HepG2 (cell line): ENCODE results near the gene NUP133. TPM values are rescaled to one million over a fixed set of nuclear protein-coding genes. Genes with fewer than 3 reads are reported as not detected.

Source experiments
- ARNT2 ChIP-seq: sonication (generic); formaldehyde crosslinking; IDR thresholded peaks from 2 replicates; pipeline ENCODE4 v1.8.0; 2022; ENCODE audit warnings: mild to moderate bottlenecking, low read depth, missing genetic modification reagents, moderate library complexity
- FOXO1 ChIP-seq: sonication (generic); formaldehyde crosslinking; IDR thresholded peaks from 2 replicates; pipeline ENCODE4 v1.4.0; 2020; ENCODE audit warnings: missing genetic modification reagents
- HDAC2 ChIP-seq: sonication (generic); formaldehyde crosslinking; IDR thresholded peaks from 2 replicates; pipeline ENCODE4 v1.4.0; 2020; ENCODE audit warnings: missing genetic modification reagents
- HNRNPUL1 ChIP-seq: fragments of 200-400 bp; formaldehyde crosslinking; IDR thresholded peaks from 2 replicates; pipeline ENCODE4 v1.6.1; 2017; ENCODE audit warnings: low read depth, mild to moderate bottlenecking, low read length, moderate library complexity
- REPIN1 ChIP-seq: sonication (generic); formaldehyde crosslinking; IDR thresholded peaks from 2 replicates; pipeline ENCODE4 v1.8.0; 2022; ENCODE audit warnings: missing genetic modification reagents, low read depth, mild to moderate bottlenecking, borderline replicate concordance
- SKIL ChIP-seq: sonication (generic); formaldehyde crosslinking; IDR thresholded peaks from 2 replicates; pipeline ENCODE4 v1.8.0; 2022; ENCODE audit warnings: missing genetic modification reagents, mild to moderate bottlenecking, moderate library complexity, borderline replicate concordance
- TOE1 ChIP-seq: sonication (generic); formaldehyde crosslinking; IDR thresholded peaks from 2 replicates; pipeline ENCODE4 v1.4.0; 2020; ENCODE audit warnings: mild to moderate bottlenecking, missing genetic modification reagents
- ZMYM4 ChIP-seq: sonication (generic); formaldehyde crosslinking; IDR thresholded peaks from 2 replicates; pipeline ENCODE4 v1.8.1; 2023; ENCODE audit warnings: mild to moderate bottlenecking, missing genetic modification reagents
- ZNF460 ChIP-seq: sonication (generic); formaldehyde crosslinking; IDR thresholded peaks from 2 replicates; pipeline ENCODE4 v1.5.1; 2020; ENCODE audit warnings: missing genetic modification reagents, mild to moderate bottlenecking, borderline replicate concordance
- ZNF773 ChIP-seq: sonication (generic); formaldehyde crosslinking; IDR thresholded peaks from 2 replicates; pipeline ENCODE4 v1.4.0; 2020; ENCODE audit warnings: missing genetic modification reagents, borderline replicate concordance
- ZNF879 ChIP-seq: sonication (generic); formaldehyde crosslinking; IDR thresholded peaks from 2 replicates; pipeline ENCODE4 v1.8.1; 2023; ENCODE audit warnings: missing genetic modification reagents
- polyA plus RNA-seq, 8 experiments: library from polyadenylated mRNA; depleted of rRNA in 3 of 8; stranded (reverse) in 7 of 8; unstranded in 1 of 8; fragments of >200 nt; fragmentation: Illumina TruSeq in 4 of 8; extraction: Trizol in 4 of 8; gene quantifications; 2 replicates each; pipeline versions ENCODE4 v1.2.1 to v1.2.3, GENCODE V29; 2011 to 2016; ENCODE audit warnings: low read depth in 4 of 8, missing spikeins in 1 of 8, mixed read lengths in 1 of 8; ENCODE audit not compliant: insufficient read depth in 1 of 8
- total RNA-seq, 5 experiments: library from RNA; depleted of rRNA; stranded (reverse); fragments of >200 nt; fragmentation: Illumina TruSeq; extraction: Trizol; gene quantifications; 2 replicates each; pipeline ENCODE4 v1.2.3, GENCODE V29; 2016; ENCODE audit warnings: low read depth in 1 of 5
- TF ChIP-seq, protein P1 (sequence below): sonication (generic); formaldehyde crosslinking; IDR thresholded peaks from 2 replicates; pipeline ENCODE4 v1.5.0; 2020; ENCODE audit warnings: mild to moderate bottlenecking, missing genetic modification reagents
- TF ChIP-seq, protein P2 (sequence below): sonication (generic); formaldehyde crosslinking; IDR thresholded peaks from 2 replicates; pipeline ENCODE4 v1.5.0; 2020; ENCODE audit warnings: mild to moderate bottlenecking, missing genetic modification reagents, borderline replicate concordance
- TF ChIP-seq, protein P3 (sequence below): sonication (generic); formaldehyde crosslinking; IDR thresholded peaks from 2 replicates; pipeline ENCODE4 v1.5.0; 2020; ENCODE audit warnings: mild to moderate bottlenecking, missing genetic modification reagents
- TF ChIP-seq, protein P4 (sequence below): sonication (generic); formaldehyde crosslinking; IDR thresholded peaks from 2 replicates; pipeline ENCODE4 v1.8.0; 2022; ENCODE audit warnings: mild to moderate bottlenecking, missing genetic modification reagents, borderline replicate concordance

The NUP133 gene
- total and polyA plus RNA-seq, 2 of the 13 experiments (the other 11 are each of a cell fraction or from before 2014, with no cell fraction given): 17.7 to 45.6 TPM

GRCh38 chr1:229507951-229508822 lies at the start of gene NUP133 (continued):
- TF ChIP-seq, protein P1, sequence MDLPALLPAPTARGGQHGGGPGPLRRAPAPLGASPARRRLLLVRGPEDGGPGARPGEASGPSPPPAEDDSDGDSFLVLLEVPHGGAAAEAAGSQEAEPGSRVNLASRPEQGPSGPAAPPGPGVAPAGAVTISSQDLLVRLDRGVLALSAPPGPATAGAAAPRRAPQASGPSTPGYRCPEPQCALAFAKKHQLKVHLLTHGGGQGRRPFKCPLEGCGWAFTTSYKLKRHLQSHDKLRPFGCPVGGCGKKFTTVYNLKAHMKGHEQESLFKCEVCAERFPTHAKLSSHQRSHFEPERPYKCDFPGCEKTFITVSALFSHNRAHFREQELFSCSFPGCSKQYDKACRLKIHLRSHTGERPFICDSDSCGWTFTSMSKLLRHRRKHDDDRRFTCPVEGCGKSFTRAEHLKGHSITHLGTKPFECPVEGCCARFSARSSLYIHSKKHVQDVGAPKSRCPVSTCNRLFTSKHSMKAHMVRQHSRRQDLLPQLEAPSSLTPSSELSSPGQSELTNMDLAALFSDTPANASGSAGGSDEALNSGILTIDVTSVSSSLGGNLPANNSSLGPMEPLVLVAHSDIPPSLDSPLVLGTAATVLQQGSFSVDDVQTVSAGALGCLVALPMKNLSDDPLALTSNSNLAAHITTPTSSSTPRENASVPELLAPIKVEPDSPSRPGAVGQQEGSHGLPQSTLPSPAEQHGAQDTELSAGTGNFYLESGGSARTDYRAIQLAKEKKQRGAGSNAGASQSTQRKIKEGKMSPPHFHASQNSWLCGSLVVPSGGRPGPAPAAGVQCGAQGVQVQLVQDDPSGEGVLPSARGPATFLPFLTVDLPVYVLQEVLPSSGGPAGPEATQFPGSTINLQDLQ (CRISPR knock-in tag): no peak
- TF ChIP-seq TOE1 (CRISPR knock-in tag) (no peak), ZMYM4 (peak; percentile 97), SKIL (CRISPR knock-in tag) (peak; percentile 53; the same call in 1 of the 2 replicates), HNRNPUL1 (no peak), ZNF773 (CRISPR knock-in tag) (no peak), REPIN1 (CRISPR knock-in tag) (peak; percentile 85; the same call in 1 of the 2 replicates), FOXO1 (CRISPR knock-in tag) (peak; percentile 28; the same call in 1 of the 2 replicates), ARNT2 (CRISPR knock-in tag) (peak; percentile 80; the same call in 1 of the 2 replicates), ZNF460 (CRISPR knock-in tag) (no peak), ZNF879 (no peak), HDAC2 (CRISPR knock-in tag) (peak; percentile 84)
- TF ChIP-seq, protein P2, sequence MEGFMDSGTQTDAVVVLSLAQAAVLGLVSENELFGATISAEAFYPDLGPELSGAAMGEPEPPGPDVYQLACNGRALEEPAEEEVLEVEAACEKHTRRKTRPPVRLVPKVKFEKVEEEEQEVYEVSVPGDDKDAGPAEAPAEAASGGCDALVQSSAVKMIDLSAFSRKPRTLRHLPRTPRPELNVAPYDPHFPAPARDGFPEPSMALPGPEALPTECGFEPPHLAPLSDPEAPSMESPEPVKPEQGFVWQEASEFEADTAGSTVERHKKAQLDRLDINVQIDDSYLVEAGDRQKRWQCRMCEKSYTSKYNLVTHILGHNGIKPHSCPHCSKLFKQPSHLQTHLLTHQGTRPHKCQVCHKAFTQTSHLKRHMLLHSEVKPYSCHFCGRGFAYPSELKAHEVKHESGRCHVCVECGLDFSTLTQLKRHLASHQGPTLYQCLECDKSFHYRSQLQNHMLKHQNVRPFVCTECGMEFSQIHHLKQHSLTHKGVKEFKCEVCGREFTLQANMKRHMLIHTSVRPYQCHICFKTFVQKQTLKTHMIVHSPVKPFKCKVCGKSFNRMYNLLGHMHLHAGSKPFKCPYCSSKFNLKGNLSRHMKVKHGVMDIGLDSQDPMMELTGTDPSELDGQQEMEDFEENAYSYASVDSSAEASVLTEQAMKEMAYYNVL (CRISPR knock-in tag): peak; percentile 40; the same call in 1 of the 2 replicates
- TF ChIP-seq, protein P3, sequence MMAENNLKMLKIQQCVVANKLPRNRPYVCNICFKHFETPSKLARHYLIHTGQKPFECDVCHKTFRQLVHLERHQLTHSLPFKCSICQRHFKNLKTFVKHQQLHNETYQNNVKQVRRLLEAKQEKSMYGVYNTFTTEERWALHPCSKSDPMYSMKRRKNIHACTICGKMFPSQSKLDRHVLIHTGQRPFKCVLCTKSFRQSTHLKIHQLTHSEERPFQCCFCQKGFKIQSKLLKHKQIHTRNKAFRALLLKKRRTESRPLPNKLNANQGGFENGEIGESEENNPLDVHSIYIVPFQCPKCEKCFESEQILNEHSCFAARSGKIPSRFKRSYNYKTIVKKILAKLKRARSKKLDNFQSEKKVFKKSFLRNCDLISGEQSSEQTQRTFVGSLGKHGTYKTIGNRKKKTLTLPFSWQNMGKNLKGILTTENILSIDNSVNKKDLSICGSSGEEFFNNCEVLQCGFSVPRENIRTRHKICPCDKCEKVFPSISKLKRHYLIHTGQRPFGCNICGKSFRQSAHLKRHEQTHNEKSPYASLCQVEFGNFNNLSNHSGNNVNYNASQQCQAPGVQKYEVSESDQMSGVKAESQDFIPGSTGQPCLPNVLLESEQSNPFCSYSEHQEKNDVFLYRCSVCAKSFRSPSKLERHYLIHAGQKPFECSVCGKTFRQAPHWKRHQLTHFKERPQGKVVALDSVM (CRISPR knock-in tag): no peak
- TF ChIP-seq, protein P4, sequence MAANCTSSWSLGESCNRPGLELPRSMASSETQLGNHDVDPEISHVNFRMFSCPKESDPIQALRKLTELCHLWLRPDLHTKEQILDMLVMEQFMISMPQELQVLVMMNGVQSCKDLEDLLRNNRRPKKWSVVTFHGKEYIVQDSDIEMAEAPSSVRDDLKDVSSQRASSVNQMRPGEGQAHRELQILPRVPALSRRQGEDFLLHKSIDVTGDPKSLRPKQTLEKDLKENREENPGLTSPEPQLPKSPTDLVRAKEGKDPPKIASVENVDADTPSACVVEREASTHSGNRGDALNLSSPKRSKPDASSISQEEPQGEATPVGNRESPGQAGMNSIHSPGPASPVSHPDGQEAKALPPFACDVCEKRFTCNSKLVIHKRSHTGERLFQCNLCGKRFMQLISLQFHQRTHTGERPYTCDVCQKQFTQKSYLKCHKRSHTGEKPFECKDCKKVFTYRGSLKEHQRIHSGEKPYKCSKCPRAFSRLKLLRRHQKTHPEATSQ (CRISPR knock-in tag): no peak
